Left ventricle myocardium inferior (tissue), 1 donor: ENCODE data around the gene NUDT12. TPM values are rescaled to one million over a fixed set of nuclear protein-coding genes. Genes with fewer than 3 reads are reported as not detected.

ENCODE experiments used
- DNase-seq: peaks from one replicate; pipeline ENCODE4 v3.0.0-alpha.2; 2020
- H3K27ac ChIP-seq: fragments of 200-600 bp; replicated peaks from 2 replicates; pipeline ENCODE4 v1.8.0; 2021
- H3K27me3 ChIP-seq: fragments of 200-600 bp; 2 replicates; pipeline ENCODE4 v1.8.0; 2021; ENCODE audit warnings: low read depth
- H3K36me3 ChIP-seq: fragments of 200-600 bp; 2 replicates; pipeline ENCODE4 v1.8.0; 2021
- H3K4me1 ChIP-seq: fragments of 200-600 bp; 2 replicates; pipeline ENCODE4 v1.8.0; 2021
- H3K4me3 ChIP-seq: fragments of 200-600 bp; 2 replicates; pipeline ENCODE4 v1.8.0; 2021; ENCODE audit warnings: mild to moderate bottlenecking, moderate library complexity
- H3K9me3 ChIP-seq: fragments of 200-600 bp; replicated peaks from 2 replicates; pipeline ENCODE4 v1.8.0; 2021
- CTCF ChIP-seq: fragments of 200-600 bp; IDR thresholded peaks from 2 replicates; pipeline ENCODE4 v1.8.0; 2021; ENCODE audit warnings: antibody characterized with exemption, mild to moderate bottlenecking, borderline replicate concordance
- intact Hi-C: fragments of 100-400 bp; cut with micrococcal nuclease; formaldehyde crosslinking; loops from one replicate; pipeline ENCODE4 v1.11.0; 2022
- total RNA-seq: library from RNA; stranded (reverse); fragmentation: NEBNext Ultra II Directional; extraction: Animal tissue kit (Norgen Biotek cat#: 25700); gene quantifications from one replicate; pipeline ENCODE4 v1.2.1, GENCODE V29; 2021
- donor health status: DM: no; HTN: yes; CAD: no; lungs with severe emphysema.

The NUDT12 gene
- total RNA-seq, 1 donor from 2014 or later, result 13.6 TPM

DNA sequence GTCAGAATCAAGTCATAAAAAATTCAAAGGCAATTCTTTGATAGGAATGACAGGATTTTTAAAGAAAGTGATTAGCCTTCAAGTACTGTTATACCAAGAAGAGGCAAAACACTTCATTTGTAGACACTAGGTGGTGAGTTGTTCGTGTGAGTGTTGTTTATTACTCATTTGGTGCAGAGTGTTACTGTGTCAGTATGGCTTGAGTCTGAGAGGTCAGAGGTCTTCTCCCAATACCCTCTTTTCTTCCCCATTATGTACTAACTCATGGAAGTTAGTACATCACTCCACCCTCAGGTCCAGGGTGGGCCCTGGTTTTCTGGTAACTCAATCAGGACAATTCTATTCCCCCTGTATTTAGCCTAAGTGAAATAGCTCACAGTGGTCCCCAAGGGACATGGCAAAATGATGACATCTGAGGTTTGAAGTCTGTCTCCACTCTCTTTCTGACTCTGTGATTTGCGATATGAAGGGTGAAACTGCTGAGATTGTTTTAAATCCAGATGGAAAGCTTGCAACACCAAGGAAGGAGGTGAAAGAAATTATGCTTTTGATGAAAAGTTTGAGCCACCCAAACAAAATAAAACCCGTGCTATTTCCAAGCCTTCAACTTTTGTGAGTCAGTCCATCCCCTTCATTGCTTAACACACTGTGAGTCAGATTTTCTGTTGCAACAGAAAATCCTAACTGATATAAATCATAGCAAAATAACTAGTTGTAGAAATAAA lies 56.8 kb downstream of the NUDT12 start:
- peaks cover 21% of the 10 kb centered on the region for H3K9me3 ChIP-seq
- DNase-seq, result no peak
- H3K27ac ChIP-seq, result no peak overlapping the region
- intact Hi-C loops, result no loop called here
- no peak overlapping the region for H3K4me3 ChIP-seq
- TF ChIP-seq CTCF, result no peak
- H3K36me3 ChIP-seq, result no peaks in the 10 kb centered on the region
- no peaks in the 10 kb centered on the region for H3K4me1 ChIP-seq
- no peaks in the 10 kb centered on the region for H3K27me3 ChIP-seq

DNA sequence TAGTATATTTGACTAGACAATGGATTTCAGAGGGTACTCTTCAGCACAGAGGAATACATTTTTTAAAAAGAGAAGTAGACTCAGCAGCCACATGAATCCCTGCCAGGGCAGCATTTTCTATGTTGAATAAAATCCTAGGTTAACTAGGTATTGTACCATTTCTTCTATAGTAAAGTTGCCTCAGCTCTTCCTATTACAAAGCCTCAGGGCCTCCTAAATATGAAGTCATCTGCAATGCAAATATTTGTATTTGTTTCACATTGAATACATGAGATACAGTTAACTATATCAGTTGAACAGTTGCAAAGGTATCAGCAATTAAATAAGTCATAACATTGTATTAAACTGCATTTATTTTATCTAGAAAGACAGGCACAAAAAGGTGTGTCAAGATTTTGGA lies 59.5 kb downstream of the NUDT12 start:
- peaks cover 20% of the 10 kb centered on the region for H3K4me1 ChIP-seq
- TF ChIP-seq CTCF, result no peak
- intact Hi-C loops, result no loop called here

GRCh38 chr5:103502662-103503061 lies 59.9 kb downstream of the NUDT12 start:
- intact Hi-C loops, result no loop called here
- Histone ChIP-seq H3K27me3 (no peaks in the 10 kb centered on the region), H3K36me3 (no peaks in the 10 kb centered on the region), H3K9me3 (peaks cover 20% of the 10 kb centered on the region), H3K4me3 (no peak overlapping the region), H3K4me1 (peaks cover 24% of the 10 kb centered on the region), H3K27ac (no peak overlapping the region)
- TF ChIP-seq CTCF, result no peak
- no peak for DNase-seq

More for the DNA sequence above, 59.5 kb downstream of the NUDT12 start:
- Histone ChIP-seq H3K9me3 (peaks cover 21% of the 10 kb centered on the region), H3K27ac (no peak overlapping the region), H3K36me3 (no peaks in the 10 kb centered on the region), H3K4me3 (no peak overlapping the region), H3K27me3 (no peaks in the 10 kb centered on the region)
- DNase-seq, result no peak
